GM12878 (cell line): ENCODE data around the gene DKK3.

Experiments used
- POLR2AphosphoS5 ChIP-seq: IDR thresholded peaks from 2 replicates; pipeline ENCODE4 v1.6.1; 2011; ENCODE audit warnings: mild to moderate bottlenecking, low read length, inconsistent platforms
- TAF1 ChIP-seq: IDR thresholded peaks from 2 replicates; pipeline ENCODE4 v1.6.1; 2011; ENCODE audit warnings: mild to moderate bottlenecking, low read depth, low read length, borderline replicate concordance
- TF ChIP-seq, protein P1 (sequence below): fragments of 150-350 bp; IDR thresholded peaks from 2 replicates; pipeline ENCODE4 v1.6.1; 2016; ENCODE audit warnings: low read depth, low read length
- TF ChIP-seq, protein P2 (sequence below): IDR thresholded peaks from 2 replicates; pipeline ENCODE4 v1.6.1; 2011; ENCODE audit warnings: mild to moderate bottlenecking, low read depth, low read length, moderate library complexity; ENCODE audit not compliant: insufficient replicate concordance

DNA sequence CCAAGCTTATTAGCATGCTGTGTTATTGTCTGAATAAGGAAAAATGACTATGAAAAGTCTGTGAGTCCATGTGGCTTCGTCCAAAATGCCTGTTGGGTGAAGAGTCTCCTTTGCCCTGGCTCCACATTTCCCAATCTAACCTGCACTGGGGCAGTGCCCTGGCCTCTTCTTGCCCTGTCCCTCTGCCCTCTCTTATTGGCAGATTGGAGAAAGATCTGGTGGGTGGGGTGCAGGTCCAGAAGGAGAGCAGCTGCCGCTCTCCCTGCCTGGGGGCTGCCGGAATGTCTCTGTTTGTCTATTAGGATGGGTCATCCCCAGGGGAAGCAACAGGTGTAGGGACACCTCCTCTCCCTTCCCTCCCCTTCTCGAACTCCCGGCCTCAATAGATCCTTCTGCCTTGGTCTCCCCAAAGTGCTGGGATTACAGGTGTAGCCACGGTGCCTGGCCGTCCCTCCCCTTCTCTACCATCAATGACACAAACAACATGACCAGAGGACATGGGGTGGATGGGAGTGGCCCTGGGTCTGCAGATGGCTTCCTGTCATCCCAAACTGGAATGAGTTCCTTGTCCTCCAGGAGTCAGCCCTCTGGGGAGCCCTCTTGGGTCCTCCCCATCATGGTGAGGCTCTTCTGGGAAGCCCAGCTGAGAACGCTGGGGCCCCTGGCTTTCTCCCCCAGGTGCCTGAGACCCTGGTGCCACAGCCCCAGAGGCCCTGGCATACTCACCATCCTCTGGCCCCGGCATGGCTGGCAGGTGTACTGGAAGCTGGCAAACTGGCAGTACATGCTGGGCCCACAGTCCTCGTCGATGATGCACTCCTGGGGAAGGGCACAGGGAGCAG is 40.5 kb downstream of the DKK3 start:
- TF ChIP-seq, protein P1, sequence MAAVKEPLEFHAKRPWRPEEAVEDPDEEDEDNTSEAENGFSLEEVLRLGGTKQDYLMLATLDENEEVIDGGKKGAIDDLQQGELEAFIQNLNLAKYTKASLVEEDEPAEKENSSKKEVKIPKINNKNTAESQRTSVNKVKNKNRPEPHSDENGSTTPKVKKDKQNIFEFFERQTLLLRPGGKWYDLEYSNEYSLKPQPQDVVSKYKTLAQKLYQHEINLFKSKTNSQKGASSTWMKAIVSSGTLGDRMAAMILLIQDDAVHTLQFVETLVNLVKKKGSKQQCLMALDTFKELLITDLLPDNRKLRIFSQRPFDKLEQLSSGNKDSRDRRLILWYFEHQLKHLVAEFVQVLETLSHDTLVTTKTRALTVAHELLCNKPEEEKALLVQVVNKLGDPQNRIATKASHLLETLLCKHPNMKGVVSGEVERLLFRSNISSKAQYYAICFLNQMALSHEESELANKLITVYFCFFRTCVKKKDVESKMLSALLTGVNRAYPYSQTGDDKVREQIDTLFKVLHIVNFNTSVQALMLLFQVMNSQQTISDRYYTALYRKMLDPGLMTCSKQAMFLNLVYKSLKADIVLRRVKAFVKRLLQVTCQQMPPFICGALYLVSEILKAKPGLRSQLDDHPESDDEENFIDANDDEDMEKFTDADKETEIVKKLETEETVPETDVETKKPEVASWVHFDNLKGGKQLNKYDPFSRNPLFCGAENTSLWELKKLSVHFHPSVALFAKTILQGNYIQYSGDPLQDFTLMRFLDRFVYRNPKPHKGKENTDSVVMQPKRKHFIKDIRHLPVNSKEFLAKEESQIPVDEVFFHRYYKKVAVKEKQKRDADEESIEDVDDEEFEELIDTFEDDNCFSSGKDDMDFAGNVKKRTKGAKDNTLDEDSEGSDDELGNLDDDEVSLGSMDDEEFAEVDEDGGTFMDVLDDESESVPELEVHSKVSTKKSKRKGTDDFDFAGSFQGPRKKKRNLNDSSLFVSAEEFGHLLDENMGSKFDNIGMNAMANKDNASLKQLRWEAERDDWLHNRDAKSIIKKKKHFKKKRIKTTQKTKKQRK = no peak
- TF ChIP-seq, protein P2, sequence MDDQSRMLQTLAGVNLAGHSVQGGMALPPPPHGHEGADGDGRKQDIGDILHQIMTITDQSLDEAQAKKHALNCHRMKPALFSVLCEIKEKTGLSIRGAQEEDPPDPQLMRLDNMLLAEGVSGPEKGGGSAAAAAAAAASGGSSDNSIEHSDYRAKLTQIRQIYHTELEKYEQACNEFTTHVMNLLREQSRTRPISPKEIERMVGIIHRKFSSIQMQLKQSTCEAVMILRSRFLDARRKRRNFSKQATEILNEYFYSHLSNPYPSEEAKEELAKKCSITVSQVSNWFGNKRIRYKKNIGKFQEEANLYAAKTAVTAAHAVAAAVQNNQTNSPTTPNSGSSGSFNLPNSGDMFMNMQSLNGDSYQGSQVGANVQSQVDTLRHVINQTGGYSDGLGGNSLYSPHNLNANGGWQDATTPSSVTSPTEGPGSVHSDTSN = no peak
- TF ChIP-seq TAF1 (no peak), POLR2AphosphoS5 (no peak)
